Fibroblast of skin of abdomen (primary cell): ENCODE data around the gene C16orf74. TPM values are rescaled to one million over a fixed set of nuclear protein-coding genes. Genes with fewer than 3 reads are reported as not detected.

Experiments used
- DNase-seq: peaks from one replicate; pipeline ENCODE4 v3.0.0-alpha.2; 2013
- polyA plus RNA-seq, 2 experiments: library from polyadenylated mRNA; unstranded; fragments of 120-200 nt; gene quantifications; one replicate each; pipeline ENCODE4 v1.2.1, GENCODE V29; 2013; ENCODE audit not compliant: insufficient read length in 2 of 2

Gene C16orf74
- 14.7 TPM for polyA plus RNA-seq (2013, experiment 1 of 2; ENCODE audit: insufficient read length)
- 12.5 TPM for polyA plus RNA-seq (2013, experiment 2 of 2; ENCODE audit: insufficient read length)

GRCh38 chr16:85750827-85751697 lies at the start of gene C16orf74:
Gene C16orf74 (minus strand): TSS chr16:85751096. CDS start chr16:85735217, 15,879 bp downstream.
- peak; percentile 45 for DNase-seq

DNA sequence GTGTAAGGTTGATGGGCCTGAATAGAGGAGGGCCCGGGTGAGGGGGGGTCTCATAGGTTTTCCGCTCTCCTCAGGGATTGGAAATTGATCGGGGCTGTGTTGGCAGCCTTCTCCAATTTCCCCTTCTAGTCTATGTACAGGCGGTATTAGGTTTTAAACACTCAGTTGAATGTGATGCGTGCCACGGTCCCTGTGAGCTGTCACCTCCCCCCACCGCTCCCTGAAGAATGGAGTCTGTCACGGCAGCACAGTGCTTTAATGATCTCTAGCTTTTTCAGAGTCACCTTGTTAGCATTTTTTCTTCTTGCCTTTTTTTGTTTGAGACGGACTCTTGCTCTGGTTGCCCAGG lies 49.4 kb upstream of the C16orf74 start:
- DNase-seq = no peak

- DNase-seq = peak; percentile 93
These were observed 48.8 kb upstream of the C16orf74 start, which contains the start of the genes COX4I1 and EMC8 for GRCh38 chr16:85799497-85800320. Gene COX4I1 (plus strand): TSS chr16:85799695. CDS start chr16:85801206, 1,511 bp downstream. Gene EMC8 (minus strand): TSS chr16:85799544. CDS start chr16:85799295, 249 bp downstream.

- DNase-seq = peak; percentile 13
These were observed 48.1 kb upstream of the C16orf74 start for GRCh38 chr16:85798901-85799496.

GRCh38 chr16:85798283-85798776 lies 47.4 kb upstream of the C16orf74 start:
- no peak for DNase-seq

DNA sequence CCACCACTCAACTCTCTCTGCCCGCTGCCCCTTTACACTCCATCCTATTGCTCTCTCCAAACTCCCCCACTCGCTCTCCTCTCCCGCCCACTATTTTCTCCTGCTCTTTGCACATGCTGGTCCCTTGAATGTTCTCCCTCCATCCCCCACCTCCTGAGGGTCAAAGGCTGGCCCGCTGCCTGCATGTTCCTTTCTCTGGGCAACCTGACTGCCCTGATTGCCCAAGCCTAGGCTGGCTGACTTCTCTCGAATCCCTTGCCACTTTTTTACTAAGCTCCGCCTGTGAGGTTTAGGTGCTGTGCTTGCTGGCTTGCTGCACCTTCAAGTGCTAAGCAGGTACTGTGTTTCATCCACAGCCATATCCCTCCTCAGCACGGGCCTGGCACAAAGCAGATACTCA lies 45.7 kb upstream of the C16orf74 start:
- no peak for DNase-seq

DNA sequence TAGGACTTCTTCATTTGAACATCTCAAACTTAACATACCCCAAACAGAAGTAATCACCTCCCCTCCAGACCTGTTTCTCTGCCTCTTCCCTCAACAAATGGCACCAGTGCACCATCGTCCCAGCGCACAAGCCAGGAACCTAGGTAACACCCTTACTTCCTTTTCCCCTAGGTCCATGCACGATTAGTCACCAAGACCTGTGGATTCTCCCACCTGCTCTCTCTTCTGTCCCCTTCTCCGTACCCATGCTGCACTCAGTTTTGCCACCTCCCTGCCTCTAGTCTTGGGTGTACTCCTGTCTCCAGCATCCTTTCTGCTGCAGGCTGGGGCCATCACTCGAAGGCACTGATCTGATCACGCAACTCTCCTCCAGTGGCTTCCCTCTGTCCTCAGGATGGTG lies 45.3 kb upstream of the C16orf74 start:
- DNase-seq = no peak

DNA sequence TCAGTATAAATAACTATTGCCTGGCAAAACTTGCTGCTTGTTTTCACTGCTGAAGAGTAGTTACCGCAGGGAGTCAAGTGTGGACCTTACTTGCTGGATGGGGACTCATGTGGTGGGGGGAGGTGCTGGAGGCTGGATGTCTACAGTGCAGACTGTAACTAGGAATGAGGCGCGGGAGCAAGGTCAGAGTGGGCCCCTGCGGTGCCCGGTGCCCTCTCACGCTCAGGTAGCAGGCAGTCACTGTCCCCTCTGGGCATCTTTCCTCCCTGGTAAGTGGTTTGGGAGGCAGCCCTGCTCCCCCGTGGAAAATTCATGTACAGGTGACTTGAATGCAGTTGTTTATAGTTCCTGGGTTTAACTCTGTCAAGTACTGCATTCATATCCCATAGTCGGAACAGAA lies 43.8 kb upstream of the C16orf74 start:
- no peak for DNase-seq

DNA sequence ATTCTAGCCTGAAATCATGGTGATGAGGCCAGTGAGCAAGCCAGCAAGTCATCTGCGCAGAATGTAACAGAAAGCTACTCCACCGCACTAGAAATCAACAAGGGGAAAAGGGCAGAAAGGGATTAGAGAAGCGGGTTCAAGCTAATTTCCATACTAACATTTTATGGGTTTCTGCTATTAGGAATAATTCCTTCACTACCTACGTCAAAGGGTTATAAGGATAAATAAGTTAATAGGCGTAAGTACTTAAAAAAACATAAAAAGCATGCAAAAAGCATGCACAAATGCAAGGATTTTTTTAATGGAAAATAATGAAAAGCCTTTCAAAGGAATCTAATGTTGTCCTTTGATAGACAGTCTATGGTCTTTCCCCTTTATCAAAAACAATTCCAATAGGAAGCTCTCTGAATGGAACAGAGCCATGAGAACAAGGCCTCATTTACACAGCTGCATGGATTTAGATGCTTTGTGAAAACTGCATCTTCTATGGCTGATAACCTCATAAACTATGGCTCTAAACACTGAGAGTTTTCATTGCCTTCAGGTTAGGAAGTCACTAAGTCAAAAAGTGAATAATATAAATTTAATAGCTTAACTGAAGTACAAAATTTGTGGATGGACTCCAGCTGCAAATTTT lies 42.9 kb upstream of the C16orf74 start:
- no peak for DNase-seq

GRCh38 chr16:85789773-85790172 lies 38.9 kb upstream of the C16orf74 start:
- DNase-seq = no peak

DNA sequence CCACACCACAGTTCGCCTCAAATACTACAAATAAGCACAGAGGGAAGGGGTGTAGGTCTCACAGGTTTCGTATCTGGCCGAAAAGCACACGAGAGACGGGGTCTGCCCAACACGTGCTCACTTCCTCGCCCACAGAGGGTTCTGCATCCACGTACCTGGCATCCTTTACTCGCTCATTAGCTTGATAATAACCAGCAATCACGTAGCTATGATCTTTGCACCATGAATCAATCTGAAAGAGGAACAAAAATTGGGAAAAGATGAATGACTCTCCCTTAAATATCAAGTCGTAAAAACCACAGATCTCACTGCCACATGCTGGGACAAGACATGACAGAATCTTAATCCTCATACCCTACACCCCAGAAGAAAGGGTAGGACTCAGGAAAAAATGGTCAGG lies 37.9 kb upstream of the C16orf74 start:
- DNase-seq = no peak

GRCh38 chr16:85785927-85786326 lies 35.0 kb upstream of the C16orf74 start:
- no peak for DNase-seq

DNA sequence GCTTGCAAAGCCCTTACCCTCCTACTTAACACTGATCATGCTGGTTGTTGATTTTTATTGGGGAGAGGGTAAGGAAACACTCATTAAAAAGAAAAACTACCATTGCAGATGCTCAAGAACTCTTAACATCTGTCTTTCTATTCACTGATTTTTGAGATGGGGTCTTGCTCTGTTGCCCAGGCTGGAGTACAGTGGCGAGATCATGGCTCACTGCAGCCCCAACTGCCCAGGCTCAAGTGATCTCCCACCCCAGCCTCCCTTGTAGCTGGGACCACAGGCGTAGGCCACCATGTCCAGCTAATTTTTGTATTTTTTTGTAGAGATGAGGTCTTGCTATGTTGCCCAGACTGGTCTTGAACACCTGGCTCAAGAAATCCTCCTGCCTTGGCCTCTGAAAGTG lies 33.9 kb upstream of the C16orf74 start:
- DNase-seq = no peak

GRCh38 chr16:85783441-85783840 lies 32.5 kb upstream of the C16orf74 start:
- DNase-seq = no peak

DNA sequence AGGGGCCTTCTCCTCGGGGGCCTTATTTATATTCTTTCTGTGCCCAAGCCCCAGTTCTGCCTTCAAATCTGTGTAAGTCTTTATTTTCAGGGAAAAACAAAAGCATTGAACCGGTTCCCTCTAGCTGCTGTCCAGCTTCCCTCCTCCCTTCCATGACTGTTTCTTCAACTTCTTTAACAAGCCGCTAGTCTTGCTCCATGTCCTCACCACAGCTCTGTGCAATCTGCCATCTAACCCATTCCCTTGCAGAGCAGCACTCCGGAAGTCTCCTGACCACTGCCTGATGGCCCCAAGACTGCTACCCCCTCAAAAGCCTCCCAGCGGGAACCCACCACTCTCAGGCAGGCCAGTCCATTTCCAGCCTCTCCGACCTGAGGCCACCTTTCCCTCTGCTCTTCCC lies 31.6 kb upstream of the C16orf74 start:
- DNase-seq = no peak

- DNase-seq = no peak
These were observed 30.9 kb upstream of the C16orf74 start for GRCh38 chr16:85781695-85782370.

DNA sequence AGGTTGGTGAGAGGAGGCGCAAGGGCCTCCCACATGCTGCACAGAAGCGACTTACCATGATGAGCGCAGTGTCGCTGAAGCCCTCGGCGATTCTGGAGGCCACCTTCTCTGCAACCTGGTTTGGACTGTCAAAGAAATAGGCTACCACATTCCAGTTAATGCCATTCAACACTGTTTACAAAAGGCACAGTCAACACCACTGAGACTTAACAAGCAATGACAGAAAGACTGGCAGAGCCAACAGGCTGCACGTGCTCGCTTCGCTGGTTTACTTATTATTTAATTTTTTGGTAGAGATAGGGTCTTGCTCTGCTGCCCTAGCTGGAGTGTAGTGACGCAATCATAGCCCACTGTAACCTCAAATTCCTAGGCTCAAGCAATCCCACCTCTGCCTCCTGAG lies 30.3 kb upstream of the C16orf74 start:
- no peak for DNase-seq

GRCh38 chr16:85780281-85780680 lies 29.4 kb upstream of the C16orf74 start:
- DNase-seq = no peak

GRCh38 chr16:85778873-85779272 lies 28.0 kb upstream of the C16orf74 start:
- DNase-seq = no peak

GRCh38 chr16:85777583-85778310 lies 26.9 kb upstream of the C16orf74 start:
- DNase-seq = no peak

GRCh38 chr16:85774811-85775210 lies 23.9 kb upstream of the C16orf74 start:
- no peak for DNase-seq
